GM19193 (cell line): Measurements from ENCODE around the gene TSGA10IP.
A peak's percentile ranks its signal among the peaks of the same experiment; 100 is the strongest.

ENCODE experiments used
- POLR2A ChIP-seq: IDR thresholded peaks from 4 replicates; pipeline ENCODE4 v1.6.1; 2011; ENCODE audit not compliant: insufficient read depth, insufficient read length; ENCODE audit errors: extremely low read depth

Gene TSGA10IP

DNA sequence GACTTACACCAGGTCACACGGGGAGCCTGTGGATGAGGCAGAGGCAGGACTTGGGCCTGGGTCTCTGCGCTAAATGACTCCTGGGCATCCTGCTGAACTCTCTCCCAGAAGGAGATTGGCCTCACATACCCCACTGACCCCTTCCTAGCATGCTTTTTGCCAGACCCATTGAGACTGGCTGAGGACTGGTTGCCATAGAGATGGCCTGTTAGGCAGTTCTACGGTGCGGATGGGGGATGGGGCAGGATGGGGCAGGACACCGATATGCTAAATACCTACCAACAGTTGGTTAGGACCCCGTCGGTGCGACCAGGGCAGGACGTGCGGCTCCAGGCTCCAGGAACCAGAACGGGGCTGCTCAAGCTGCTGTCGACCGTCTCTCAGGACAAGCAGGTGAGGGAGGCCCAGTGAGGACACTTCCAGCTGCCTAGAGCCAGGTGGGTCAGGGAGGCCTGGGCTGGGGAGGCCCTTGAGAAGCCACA, at the start of gene TSGA10IP:
Gene TSGA10IP, plus strand, starts transcription at position 51 of the 482 bp plus-strand sequence. Its CDS starts 196 bp downstream, at position 247.
- TF ChIP-seq POLR2A: no peak

DNA sequence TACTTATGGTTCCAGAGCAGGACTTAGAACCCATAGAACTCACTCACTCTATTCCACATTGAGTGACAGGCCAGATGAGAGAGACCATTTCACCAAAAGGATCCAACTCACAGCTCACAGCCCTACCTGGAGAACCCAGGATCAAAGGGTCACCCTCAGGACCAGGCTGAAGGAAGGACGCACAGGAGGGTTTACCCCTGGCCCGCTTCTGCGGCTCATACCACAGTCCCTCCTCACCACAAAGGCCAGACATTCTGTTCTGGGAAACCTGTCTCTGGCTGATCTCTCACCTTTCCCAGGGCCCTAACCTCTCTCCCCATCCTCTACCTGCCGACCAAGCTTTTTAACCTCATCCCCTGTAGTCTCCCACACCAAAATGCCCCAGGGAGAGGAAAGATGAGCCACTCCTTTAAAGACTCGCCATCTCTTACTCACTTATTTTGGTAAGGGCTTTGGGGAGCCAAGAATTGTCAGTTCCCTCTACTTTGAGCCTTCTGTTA, 49.7 kb upstream of the TSGA10IP start:
- no peak for TF ChIP-seq POLR2A

- TF ChIP-seq POLR2A: no peak
Observed at GRCh38 chr11:65896034-65896999, 49.0 kb upstream of the TSGA10IP start.

GRCh38 chr11:65897020-65897471, 48.2 kb upstream of the TSGA10IP start:
- no peak for TF ChIP-seq POLR2A

DNA sequence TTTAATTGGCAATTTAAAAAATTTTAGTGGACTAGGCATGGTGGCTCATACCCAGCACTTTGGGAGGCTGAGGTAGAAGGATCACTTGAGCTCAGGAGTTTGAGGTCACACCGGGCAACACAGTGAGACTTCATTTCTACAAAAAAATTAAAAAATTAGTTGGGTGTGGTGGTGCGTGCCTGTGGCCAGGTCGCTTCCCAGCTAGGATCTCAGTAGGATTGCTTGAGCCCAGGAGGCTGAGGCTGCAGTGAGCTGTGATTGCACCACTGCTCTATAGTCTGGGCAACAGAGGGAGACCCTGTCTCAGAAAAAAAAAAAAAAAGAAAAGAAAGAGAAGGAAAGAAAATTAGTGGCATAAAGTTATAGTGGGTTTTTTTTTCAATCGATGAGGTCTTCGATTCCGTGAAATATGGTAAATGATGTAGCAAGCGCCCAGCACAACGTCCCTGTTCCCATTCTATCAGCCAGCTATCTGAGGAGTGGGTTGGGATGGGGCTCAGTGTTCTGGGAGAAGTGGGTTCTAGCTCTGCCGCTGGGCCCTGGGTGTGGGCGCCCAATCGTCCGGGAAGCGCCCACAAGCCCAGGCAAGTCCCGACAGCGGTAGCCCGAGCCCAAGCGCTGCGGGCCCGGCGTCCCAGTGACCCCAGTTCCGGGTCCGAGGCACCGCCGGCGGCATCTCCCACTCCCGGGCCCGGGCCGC, 46.5 kb upstream of the TSGA10IP start:
- TF ChIP-seq POLR2A: no peak

DNA sequence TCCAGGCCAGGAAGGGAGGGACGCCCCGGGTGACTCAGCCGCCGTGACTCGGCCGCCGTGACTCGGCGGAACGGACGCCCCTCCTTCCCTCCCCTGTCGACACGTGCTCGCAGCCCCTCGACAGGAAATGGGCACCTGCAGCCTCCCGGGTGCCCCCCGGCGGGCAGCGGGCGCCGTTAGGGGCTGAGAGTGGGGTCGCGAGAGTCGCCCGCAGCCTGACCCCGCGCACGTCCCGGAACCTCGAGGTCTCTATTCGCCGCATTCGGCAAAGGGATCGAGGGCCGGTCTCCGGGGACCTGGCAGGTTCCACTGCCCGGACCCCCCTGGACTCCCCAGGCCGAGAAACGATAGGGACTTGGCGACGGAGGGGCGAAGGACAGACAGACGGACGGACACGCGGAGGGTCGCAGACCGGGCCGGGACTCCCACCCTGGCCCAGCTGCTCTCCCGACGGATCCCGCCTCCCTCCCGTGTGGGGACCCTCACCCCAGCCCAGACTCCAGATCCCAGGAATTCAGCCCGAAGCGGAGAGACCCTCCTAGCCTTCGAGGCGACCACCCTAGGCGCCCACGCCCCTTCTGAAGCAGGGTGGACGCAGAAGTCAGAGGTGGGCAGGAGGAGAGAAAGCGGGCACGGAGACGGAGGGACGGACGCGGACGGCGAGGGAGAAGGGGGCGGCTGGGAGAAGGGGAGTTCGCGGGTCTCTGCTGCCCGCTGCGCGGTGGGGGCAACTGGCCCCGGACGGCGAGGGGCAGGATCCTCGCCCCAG, 45.7 kb upstream of the TSGA10IP start:
- peak; percentile 55 for TF ChIP-seq POLR2A

DNA sequence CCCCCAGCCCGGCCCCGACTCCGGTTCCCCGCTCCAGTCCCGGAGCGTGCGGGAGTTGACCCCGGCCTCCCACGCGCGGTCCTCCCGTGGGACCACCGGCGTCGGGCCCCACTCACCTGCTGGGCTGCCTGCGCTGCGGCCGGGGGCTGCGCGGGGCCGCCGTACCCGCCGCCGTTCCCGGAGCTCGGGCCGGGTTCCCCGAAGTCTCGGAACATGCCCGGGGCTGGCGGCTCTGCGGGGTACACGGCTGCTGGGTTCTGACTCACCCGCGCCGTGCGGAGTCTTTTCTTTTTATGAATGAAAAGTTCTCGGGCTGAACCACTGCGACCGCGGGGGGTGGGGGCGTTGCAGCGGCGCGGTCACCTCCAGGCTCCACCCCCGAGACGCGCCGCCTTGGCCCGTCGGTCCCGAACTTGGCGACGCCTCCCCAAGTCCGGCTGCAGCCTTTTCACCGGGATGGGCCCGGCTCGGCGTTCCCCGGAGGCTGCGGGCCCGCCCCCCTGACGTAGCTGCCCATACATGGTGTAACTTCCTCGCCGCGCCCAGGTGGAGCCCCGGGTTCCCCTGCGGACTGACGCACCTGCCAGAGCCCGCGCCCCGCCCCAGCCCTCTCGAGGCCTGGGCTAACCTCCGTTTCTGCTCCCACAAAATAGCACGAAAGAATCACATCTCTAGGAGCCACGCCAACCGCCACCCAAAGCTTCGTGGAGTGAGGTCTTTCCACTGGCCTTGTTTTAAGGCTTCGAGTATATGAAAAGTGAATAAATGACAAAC, 45.0 kb upstream of the TSGA10IP start, which contains the start of gene FOSL1:
Gene FOSL1, minus strand, starts transcription at position 264 of the 774 bp plus-strand sequence. Its CDS starts 49 bp downstream, at position 215.
- TF ChIP-seq POLR2A: peak; percentile 88

DNA sequence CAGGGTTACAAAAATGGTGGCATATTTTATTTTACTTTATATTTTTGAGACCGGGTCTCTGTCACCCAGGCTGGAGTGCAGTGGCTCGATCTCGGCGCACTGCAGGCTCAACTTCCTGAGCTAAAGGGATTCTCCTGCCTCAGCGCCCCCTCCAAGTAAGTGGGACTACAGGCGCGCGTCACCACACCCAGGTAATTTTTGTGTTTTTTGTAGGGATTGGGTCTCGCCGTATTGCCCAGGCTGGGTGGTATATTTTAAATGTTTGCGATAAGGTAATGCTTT, 44.4 kb upstream of the TSGA10IP start:
- TF ChIP-seq POLR2A: no peak

DNA sequence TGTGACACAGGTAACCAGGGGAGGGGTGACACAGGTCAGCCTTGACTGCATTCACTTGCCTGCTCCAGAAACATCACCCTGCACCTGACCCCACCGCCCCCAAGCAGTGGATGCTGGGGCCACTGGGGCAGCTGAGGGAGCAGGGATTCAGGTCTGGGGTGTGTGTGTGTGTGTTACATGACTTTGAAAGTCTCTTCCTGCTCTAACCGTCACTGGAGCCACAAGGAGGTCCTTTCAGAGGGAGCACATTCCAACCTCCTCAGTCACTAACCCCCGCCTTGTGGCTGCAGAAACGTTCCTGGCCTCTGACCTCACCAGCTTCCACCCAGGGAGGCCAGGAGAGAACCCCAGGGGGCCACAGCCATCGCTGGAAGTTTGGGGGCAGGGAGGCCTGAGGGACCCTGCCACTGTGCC, 42.2 kb upstream of the TSGA10IP start:
- TF ChIP-seq POLR2A: no peak

DNA sequence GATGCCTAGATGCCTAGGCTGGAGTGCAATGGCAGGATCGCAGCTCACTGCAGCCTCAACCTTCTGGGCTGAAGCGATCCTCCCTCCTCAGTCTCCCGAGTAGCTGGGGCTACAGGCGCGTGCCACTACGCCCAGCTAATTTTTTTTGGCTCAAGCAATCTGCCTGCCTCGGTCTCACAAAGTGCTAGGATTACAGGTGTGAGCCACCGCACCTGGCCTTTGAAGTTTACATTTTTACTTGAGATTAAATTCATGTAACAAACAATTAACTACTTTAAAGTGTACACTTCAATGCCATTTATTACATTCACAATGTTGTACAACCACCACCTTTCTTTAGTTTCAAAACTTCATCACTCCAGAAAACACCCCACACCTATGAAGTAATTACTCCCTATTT, 41.6 kb upstream of the TSGA10IP start:
- TF ChIP-seq POLR2A: no peak

GRCh38 chr11:65906602-65907001, 38.7 kb upstream of the TSGA10IP start:
- no peak for TF ChIP-seq POLR2A

DNA sequence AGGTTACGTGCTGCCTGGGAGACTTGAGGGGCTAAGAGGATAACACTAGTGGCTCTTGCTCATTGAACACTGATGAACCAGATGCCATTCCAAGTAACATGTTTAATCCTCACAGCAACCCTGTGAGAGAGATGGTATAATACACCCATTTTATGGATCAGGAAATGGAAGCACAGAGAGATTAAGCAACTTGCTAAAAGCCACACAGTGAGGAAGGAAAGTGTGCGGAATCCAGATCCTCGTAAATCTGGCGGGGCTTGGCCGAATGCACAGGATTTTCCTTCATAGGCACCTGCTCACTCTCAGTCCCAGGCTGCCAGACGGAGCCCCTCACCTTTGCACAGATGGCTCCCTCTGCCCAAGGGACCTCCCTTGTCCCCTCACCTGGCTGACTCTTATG, 37.4 kb upstream of the TSGA10IP start:
- TF ChIP-seq POLR2A: no peak

GRCh38 chr11:65911682-65912568, 33.4 kb upstream of the TSGA10IP start:
- no peak for TF ChIP-seq POLR2A
